OCI-LY7 (cell line): ENCODE measurements around the gene ABRAXAS1. TPM values are rescaled to one million over a fixed set of nuclear protein-coding genes. Genes with fewer than 3 reads are reported as not detected.

Source experiments
- BruUV-seq: library from RNA; stranded (reverse); fragments of 400-500 nt; replicated peaks from 2 replicates; lab custom pipeline; 2021; lab: Mats Ljungman, UMichigan
- CTCF ChIA-PET: fragments of 300-600 bp; sonication (Branson Sonifier 250); formaldehyde crosslinking; loops from one replicate; lab custom pipeline; 2022; ENCODE audit warnings: antibody characterized with exemption; ENCODE audit not compliant: unreplicated experiment; lab: Charles Lee
- POLR2A ChIA-PET: fragments of 300-600 bp; sonication (Branson Sonifier 250); formaldehyde crosslinking; loops from one replicate; lab custom pipeline; 2022; ENCODE audit warnings: antibody characterized with exemption; lab: Charles Lee
- DNase-seq: peaks from one replicate; pipeline ENCODE4 v3.0.0-alpha.2; 2015; ENCODE audit warnings: low spot score
- H2AFZ ChIP-seq: fragments of 200-600 bp; sonication (generic), shearing (Covaris generic); 2 replicates; pipeline ENCODE4 v1.6.1; 2014; ENCODE audit warnings: mild to moderate bottlenecking, antibody characterized with exemption, low read length, moderate library complexity
- H3K27ac ChIP-seq: fragments of 200-600 bp; sonication (generic); 2 replicates; pipeline ENCODE4 v1.5.1; 2014; ENCODE audit warnings: mixed run types, low read depth, mild to moderate bottlenecking, moderate library complexity, low read length, inconsistent platforms; ENCODE audit not compliant: poor library complexity, severe bottlenecking
- H3K36me3 ChIP-seq: fragments of 200-600 bp; sonication (generic); 2 replicates; pipeline ENCODE4 v1.6.1; 2014; ENCODE audit warnings: mild to moderate bottlenecking, antibody characterized with exemption, low read length, moderate library complexity, mixed read lengths; ENCODE audit not compliant: insufficient read depth
- H3K4me1 ChIP-seq: fragments of 200-600 bp; sonication (generic); 2 replicates; pipeline ENCODE4 v1.5.1; 2014; ENCODE audit warnings: mild to moderate bottlenecking, low read length; ENCODE audit not compliant: insufficient read depth, poor library complexity, severe bottlenecking
- H3K4me2 ChIP-seq: fragments of 200-600 bp; sonication (generic); 2 replicates; pipeline ENCODE4 v1.6.1; 2014; ENCODE audit warnings: mild to moderate bottlenecking, low read length
- H3K4me3 ChIP-seq: fragments of 200-600 bp; sonication (generic); 2 replicates; pipeline ENCODE4 v1.5.1; 2014; ENCODE audit warnings: mild to moderate bottlenecking, low read depth, low read length; ENCODE audit not compliant: poor library complexity, severe bottlenecking
- H3K79me2 ChIP-seq: fragments of 200-600 bp; sonication (generic); 2 replicates; pipeline ENCODE4 v1.6.1; 2016; ENCODE audit warnings: low read depth, mild to moderate bottlenecking, low read length, moderate library complexity, mixed read lengths; ENCODE audit not compliant: insufficient read depth
- H3K9me2 ChIP-seq: fragments of 200-600 bp; sonication (generic); 2 replicates; pipeline ENCODE4 v1.6.1; 2016; ENCODE audit warnings: mild to moderate bottlenecking, low read length, mixed read lengths; ENCODE audit not compliant: insufficient read depth
- H3K9me3 ChIP-seq: fragments of 200-600 bp; sonication (generic); 2 replicates; pipeline ENCODE4 v1.6.1; 2014; ENCODE audit warnings: mild to moderate bottlenecking, mixed run types, low read length, mixed read lengths
- H4K20me1 ChIP-seq: fragments of 200-600 bp; sonication (generic); 2 replicates; pipeline ENCODE4 v1.6.1; 2014; ENCODE audit warnings: mild to moderate bottlenecking, antibody characterized with exemption, low read length, moderate library complexity, mixed read lengths; ENCODE audit not compliant: insufficient read depth
- CTCF ChIP-seq: fragments of 200-600 bp; sonication (generic); conservative IDR thresholded peaks from 2 replicates; pipeline ENCODE4 v1.5.1; 2014; ENCODE audit warnings: mild to moderate bottlenecking, antibody characterized with exemption, low read length, moderate library complexity, mixed read lengths
- EZH2phosphoT487 ChIP-seq: fragments of 200-600 bp; sonication (generic); IDR thresholded peaks from 2 replicates; pipeline ENCODE4 v1.6.1; 2018; ENCODE audit warnings: low read depth, borderline replicate concordance, mild to moderate bottlenecking, mixed run types, antibody characterized with exemption, low read length, moderate library complexity, mixed read lengths
- intact Hi-C: fragments of 100-400 bp; cut with micrococcal nuclease; formaldehyde crosslinking; loops from one replicate; pipeline ENCODE4 v1.10.0; 2022; ENCODE audit not compliant: unreplicated experiment
- total RNA-seq, 2 experiments: library from RNA; depleted of rRNA in 1 of 2; stranded (reverse); fragments of >200 nt in 1 of 2; shearing (Covaris generic) in 1 of 2; gene quantifications; 2 replicates each; pipeline ENCODE4 v1.2.3, GENCODE V29; 2014 to 2022

The ABRAXAS1 gene
- total RNA-seq, 2 experiments from 2014 or later, result 24.4 to 26.5 TPM

GRCh38 chr4:83455281-83456183, 29.4 kb downstream of the ABRAXAS1 start, which contains the start of the genes HELQ and MRPS18C:
Gene HELQ, minus strand, starts transcription at chr4:83455823. Its CDS starts 130 bp downstream, at chr4:83455693.
Gene MRPS18C, plus strand, starts transcription at chr4:83456058. Its CDS starts 20 bp downstream, at chr4:83456078.
- Histone ChIP-seq H3K4me2 (peak within 1 kb of the TSS; percentile 94), H4K20me1 (peaks cover 17% of the 10 kb centered on the region; the same call in 1 of the 2 replicates), H3K36me3 (peaks cover 81% of the 10 kb centered on the region), H3K9me3 (no peaks in the 10 kb centered on the region), H3K4me1 (peaks cover 37% of the 10 kb centered on the region), H3K4me3 (peak within 1 kb of the TSS; percentile 89), H3K79me2 (peaks cover 85% of the 10 kb centered on the region), H3K9me2 (no peaks in the 10 kb centered on the region), H3K27ac (peak within 1 kb of the TSS; percentile 62), H2AFZ (peak within 1 kb of the TSS; percentile 75; the same call in 1 of the 2 replicates)
- CTCF ChIA-PET, result interaction anchor here (1.3 to 1.6 kb wide), 2 partner anchors 11 to 171 kb away, joined by 3 read pairs; partner anchors contain the start of gene COQ2
- TSS peak; percentile 56 for BruUV-seq
- DNase-seq, result peak; percentile 100
- POLR2A ChIA-PET, result interaction anchor here (0.6 to 4.1 kb wide), 11 partner anchors 12 to 421 kb away, joined by 3 to 66 read pairs (median 4); partner anchors contain the start of gene COPS4
- TF ChIP-seq EZH2phosphoT487 (no peak), CTCF (peak; percentile 58)
- intact Hi-C loops, result loop anchor here (2.0 to 10.0 kb wide), 4 partner anchors 19 to 171 kb away; partner anchors contain the start of genes ABRAXAS1 and COQ2

- Histone ChIP-seq H3K4me1 (peaks cover 37% of the 10 kb centered on the region), H3K36me3 (peaks cover 77% of the 10 kb centered on the region), H3K9me2 (no peaks in the 10 kb centered on the region), H3K4me2 (peak overlapping the region; percentile 94), H3K4me3 (peak overlapping the region; percentile 89), H3K9me3 (no peaks in the 10 kb centered on the region), H3K27ac (peak overlapping the region; percentile 62), H3K79me2 (peaks cover 85% of the 10 kb centered on the region), H4K20me1 (peaks cover 17% of the 10 kb centered on the region; the same call in 1 of the 2 replicates), H2AFZ (no peak overlapping the region)
- no TSS peak for BruUV-seq
- no peak for TF ChIP-seq CTCF
- TF ChIP-seq EZH2phosphoT487, result no peak
- intact Hi-C loops, result loop anchor here (2.0 to 10.0 kb wide), 3 partner anchors 18 to 170 kb away; partner anchors contain the start of gene COQ2
- POLR2A ChIA-PET, result interaction anchor here (0.6 to 4.1 kb wide), 10 partner anchors 12 to 478 kb away, joined by 3 to 66 read pairs (median 4); partner anchors contain the start of gene COPS4
- CTCF ChIA-PET, result interaction anchor here (1.3 to 1.6 kb wide), 2 partner anchors 10 to 170 kb away, joined by 3 read pairs; partner anchors contain the start of gene COQ2
- no peak for DNase-seq
Observed at GRCh38 chr4:83454686-83455085, 30.2 kb downstream of the ABRAXAS1 start.
